Measurements from ENCODE around the gene CNTN1.

CNTN1 gene

GRCh38 chr12:40768125-40768864 is 76.1 kb downstream of the CNTN1 start:
- DNase-seq (ENCODE audit: low spot score) = no peak

- DNase-seq (ENCODE audit: low spot score) = no peak
These were observed 77.6 kb downstream of the CNTN1 start for GRCh38 chr12:40769846-40770245.

GRCh38 chr12:40770781-40771180 is 78.5 kb downstream of the CNTN1 start:
- no peak for DNase-seq (ENCODE audit: low spot score)

GRCh38 chr12:40775661-40776060 is 83.4 kb downstream of the CNTN1 start:
- no peak for DNase-seq (ENCODE audit: low spot score)

- no peak for DNase-seq (ENCODE audit: low spot score)
These were observed 91.9 kb downstream of the CNTN1 start for GRCh38 chr12:40784102-40784501.

- DNase-seq (ENCODE audit: low spot score) = no peak
These were observed 96.0 kb downstream of the CNTN1 start for GRCh38 chr12:40788276-40788675.

- DNase-seq (ENCODE audit: low spot score) = no peak
These were observed 100.7 kb downstream of the CNTN1 start for GRCh38 chr12:40792792-40793386.

GRCh38 chr12:40793471-40793870 is 101.2 kb downstream of the CNTN1 start:
- DNase-seq (ENCODE audit: low spot score) = no peak

GRCh38 chr12:40794087-40794486 is 101.8 kb downstream of the CNTN1 start:
- DNase-seq (ENCODE audit: low spot score) = no peak

- no peak for DNase-seq (ENCODE audit: low spot score)
These were observed 108.8 kb downstream of the CNTN1 start for GRCh38 chr12:40801082-40801481.

GRCh38 chr12:40801861-40802260 is 109.6 kb downstream of the CNTN1 start:
- no peak for DNase-seq (ENCODE audit: low spot score)

GRCh38 chr12:40802656-40803055 is 110.4 kb downstream of the CNTN1 start:
- no peak for DNase-seq (ENCODE audit: low spot score)

GRCh38 chr12:40819436-40820108 is 127.3 kb downstream of the CNTN1 start:
- DNase-seq (ENCODE audit: low spot score) = peak; percentile 23

GRCh38 chr12:40820794-40821484 is 128.7 kb downstream of the CNTN1 start:
- DNase-seq (ENCODE audit: low spot score) = no peak

- no peak for DNase-seq (ENCODE audit: low spot score)
These were observed 132.9 kb downstream of the CNTN1 start for GRCh38 chr12:40825156-40825555.

GRCh38 chr12:40827683-40828592 is 135.7 kb downstream of the CNTN1 start:
- peak; percentile 30 for DNase-seq (ENCODE audit: low spot score)

- DNase-seq (ENCODE audit: low spot score) = no peak
These were observed 136.4 kb downstream of the CNTN1 start for GRCh38 chr12:40828593-40828990.

- DNase-seq (ENCODE audit: low spot score) = no peak
These were observed 137.5 kb downstream of the CNTN1 start for GRCh38 chr12:40829738-40830144.

GRCh38 chr12:40831916-40832315 is 139.7 kb downstream of the CNTN1 start:
- DNase-seq (ENCODE audit: low spot score) = no peak

GRCh38 chr12:40832668-40833067 is 140.4 kb downstream of the CNTN1 start:
- DNase-seq (ENCODE audit: low spot score) = no peak

- DNase-seq (ENCODE audit: low spot score) = no peak
These were observed 141.6 kb downstream of the CNTN1 start for GRCh38 chr12:40833818-40834217.

GRCh38 chr12:40834321-40834720 is 142.1 kb downstream of the CNTN1 start:
- DNase-seq (ENCODE audit: low spot score) = no peak
